Liver (tissue), 3 donors: ENCODE results near the gene CYSRT1.

ENCODE experiments used
- CTCF ChIP-seq: fragments of 150-350 bp; IDR thresholded peaks from 2 replicates; pipeline ENCODE4 v1.5.1; 2017; ENCODE audit warnings: improper control_type of control experiment, low read depth, low read length; ENCODE audit not compliant: missing input control
- EGR1 ChIP-seq, 2 donors: IDR thresholded peaks; 2 replicates each; pipeline ENCODE4 v1.6.1; 2016 to 2018; ENCODE audit warnings: antibody characterized with exemption in 2 of 2, low read depth in 2 of 2
- GABPA ChIP-seq, 2 donors: IDR thresholded peaks in 1 of 2; conservative IDR thresholded peaks in 1 of 2; 2 replicates each; pipeline ENCODE4 v1.6.1; 2016; ENCODE audit warnings: antibody characterized with exemption in 2 of 2, mild to moderate bottlenecking in 1 of 2, moderate library complexity in 1 of 2
- HNF4G ChIP-seq: IDR thresholded peaks from 2 replicates; pipeline ENCODE4 v1.6.1; 2016; ENCODE audit warnings: antibody characterized with exemption
- JUND ChIP-seq, 2 donors: IDR thresholded peaks; 2 replicates each; pipeline ENCODE4 v1.6.1; 2016; ENCODE audit warnings: antibody characterized with exemption in 2 of 2
- MAX ChIP-seq: IDR thresholded peaks from 2 replicates; pipeline ENCODE4 v1.6.1; 2016; ENCODE audit warnings: antibody characterized with exemption
- RAD21 ChIP-seq, 2 donors: IDR thresholded peaks; 2 replicates each; pipeline ENCODE4 v1.6.1; 2016; ENCODE audit warnings: antibody characterized with exemption in 2 of 2, mild to moderate bottlenecking in 2 of 2
- REST ChIP-seq: IDR thresholded peaks from 2 replicates; pipeline ENCODE4 v1.6.1; 2016; ENCODE audit warnings: antibody characterized with exemption, mild to moderate bottlenecking
- SP1 ChIP-seq: IDR thresholded peaks from 2 replicates; pipeline ENCODE4 v1.6.1; 2018; ENCODE audit warnings: antibody characterized with exemption, mild to moderate bottlenecking
- TAF1 ChIP-seq: conservative IDR thresholded peaks from 2 replicates; pipeline ENCODE4 v1.6.1; 2016; ENCODE audit warnings: antibody characterized with exemption, mild to moderate bottlenecking
- YY1 ChIP-seq: IDR thresholded peaks from 2 replicates; pipeline ENCODE4 v1.6.1; 2016; ENCODE audit warnings: antibody characterized with exemption, mild to moderate bottlenecking
- donor health status: healthy.
- donor health status: healthy.

- TF ChIP-seq CTCF = no peak
- TF ChIP-seq EGR1 (IDR thresholded peaks at IDR 0.05; ENCODE audit: low read depth in 2 of 2) = no peak
- no peak for TF ChIP-seq REST
- TF ChIP-seq RAD21 (IDR thresholded peaks at IDR 0.05) = no peak
- no peak for TF ChIP-seq MAX
- no peak for TF ChIP-seq GABPA (IDR thresholded peaks at IDR 0.05 in 1 of 2, conservative IDR thresholded peaks at IDR 0.05 in 1 of 2)
- no peak for TF ChIP-seq YY1
- TF ChIP-seq JUND (IDR thresholded peaks at IDR 0.05) = no peak
- no peak for TF ChIP-seq TAF1
- no peak for TF ChIP-seq SP1
- TF ChIP-seq HNF4G = no peak
These were observed 20.2 kb upstream of the CYSRT1 start for GRCh38 chr9:137204731-137205125.
